Uterus (tissue), 2 donors: ENCODE results near the gene PPIH.

Experiments
- CTCF ChIP-seq, 4 experiments: fragments of 200-600 bp in 2 of 4; fragments of 450-650 bp in 2 of 4; sonication (generic) in 2 of 4; IDR thresholded peaks; one replicate each; pipeline ENCODE4 v1.5.1; 2016 to 2019; ENCODE audit warnings: antibody characterized with exemption in 4 of 4, mild to moderate bottlenecking in 2 of 4, moderate library complexity in 1 of 4
- POLR2A ChIP-seq, 2 donors: fragments of 450-650 bp; IDR thresholded peaks; one replicate each; pipeline ENCODE4 v1.6.1; 2016; ENCODE audit warnings: antibody characterized with exemption in 2 of 2, mild to moderate bottlenecking in 1 of 2, moderate library complexity in 1 of 2

DNA sequence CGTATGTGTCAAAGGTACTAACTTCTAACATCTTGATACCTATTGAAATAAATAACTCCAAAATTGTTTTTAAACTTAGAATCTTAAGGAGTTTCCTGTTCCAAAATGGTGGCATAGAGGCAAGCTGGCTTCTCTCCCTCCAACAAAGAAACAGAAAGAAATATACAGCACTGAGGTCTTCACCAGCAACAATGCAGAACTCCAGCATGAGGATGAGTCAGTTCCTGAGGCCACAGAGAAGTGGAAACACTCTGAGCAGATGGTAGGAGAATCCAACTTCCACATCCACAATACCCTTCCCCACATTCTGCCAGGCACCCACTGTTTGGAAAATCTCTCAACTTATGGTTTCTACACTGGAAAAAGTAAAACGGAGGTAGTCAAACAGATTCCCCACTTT lies 12.2 kb upstream of the PPIH start:
- TF ChIP-seq POLR2A (IDR thresholded peaks at IDR 0.05) (no peak), CTCF (IDR thresholded peaks at IDR 0.05) (no peak)
